Measurements from ENCODE around the gene CD244.

The CD244 gene

GRCh38 chr1:160821627-160822026, 41.1 kb downstream of the CD244 start:
- Histone ChIP-seq H3K4me3 (no peak overlapping the region), H3K27ac (no peak overlapping the region)

GRCh38 chr1:160819186-160819585, 43.5 kb downstream of the CD244 start:
- Histone ChIP-seq H3K27ac (no peak overlapping the region), H3K4me3 (no peak overlapping the region)

GRCh38 chr1:160818207-160818937, 44.3 kb downstream of the CD244 start:
- no peak overlapping the region for H3K4me3 ChIP-seq
- no peak overlapping the region for H3K27ac ChIP-seq

DNA sequence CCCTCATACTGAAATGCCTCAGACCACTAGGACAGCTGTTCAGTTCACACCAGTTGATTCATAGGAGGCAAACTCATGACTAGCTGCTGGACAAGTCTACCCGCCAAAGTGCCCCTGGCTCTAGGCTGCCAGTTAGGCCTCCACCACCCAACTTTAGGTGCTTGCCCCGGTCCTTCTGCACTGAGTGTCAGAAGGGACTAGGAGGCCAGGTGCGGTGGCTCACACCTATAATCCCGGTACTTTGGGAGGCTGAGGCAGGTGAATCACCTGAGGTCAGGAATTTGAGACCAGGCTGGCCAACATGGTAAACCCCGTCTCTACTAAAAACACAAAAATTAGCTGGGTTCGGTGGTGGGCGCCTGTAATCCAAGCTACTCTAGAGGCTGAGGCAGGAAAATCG, 47.8 kb downstream of the CD244 start:
- no peak overlapping the region for H3K27ac ChIP-seq
- H3K4me3 ChIP-seq: no peak overlapping the region

GRCh38 chr1:160814316-160814715, 48.4 kb downstream of the CD244 start:
- Histone ChIP-seq H3K27ac (no peak overlapping the region), H3K4me3 (no peak overlapping the region)

GRCh38 chr1:160813215-160813614, 49.5 kb downstream of the CD244 start:
- H3K4me3 ChIP-seq: no peak overlapping the region

GRCh38 chr1:160811147-160811546, 51.5 kb downstream of the CD244 start:
- Histone ChIP-seq H3K4me3 (no peak overlapping the region), H3K27ac (no peak overlapping the region)

More at GRCh38 chr1:160813215-160813614, 49.5 kb downstream of the CD244 start:
- no peak overlapping the region for H3K27ac ChIP-seq

- no peak overlapping the region for H3K4me3 ChIP-seq
- H3K27ac ChIP-seq: no peak overlapping the region
Observed at GRCh38 chr1:160810486-160810885, 52.2 kb downstream of the CD244 start.

GRCh38 chr1:160808289-160808688, 54.4 kb downstream of the CD244 start:
- no peak overlapping the region for H3K27ac ChIP-seq
- H3K4me3 ChIP-seq: no peak overlapping the region

DNA sequence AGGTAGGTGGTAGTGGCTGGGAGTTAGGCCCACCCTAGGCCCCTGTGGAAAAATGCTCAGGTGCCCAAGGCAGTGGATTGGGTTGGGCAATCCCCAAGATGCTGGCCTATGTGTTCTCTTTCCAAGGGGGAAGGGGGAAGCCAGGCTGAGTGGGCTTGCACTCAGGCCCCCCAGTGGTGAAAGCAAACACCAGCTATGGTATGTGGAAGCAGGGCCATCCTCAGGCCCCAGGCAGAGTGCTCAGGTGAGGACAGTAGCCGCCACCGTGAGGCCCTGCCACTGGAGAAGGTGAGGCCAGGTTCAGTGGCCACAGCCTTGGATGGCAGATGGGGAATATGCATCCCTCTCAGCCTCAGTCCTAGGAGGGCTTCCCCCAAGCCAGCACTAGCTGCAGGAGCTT, 54.9 kb downstream of the CD244 start:
- H3K4me3 ChIP-seq: no peak overlapping the region
- no peak overlapping the region for H3K27ac ChIP-seq

DNA sequence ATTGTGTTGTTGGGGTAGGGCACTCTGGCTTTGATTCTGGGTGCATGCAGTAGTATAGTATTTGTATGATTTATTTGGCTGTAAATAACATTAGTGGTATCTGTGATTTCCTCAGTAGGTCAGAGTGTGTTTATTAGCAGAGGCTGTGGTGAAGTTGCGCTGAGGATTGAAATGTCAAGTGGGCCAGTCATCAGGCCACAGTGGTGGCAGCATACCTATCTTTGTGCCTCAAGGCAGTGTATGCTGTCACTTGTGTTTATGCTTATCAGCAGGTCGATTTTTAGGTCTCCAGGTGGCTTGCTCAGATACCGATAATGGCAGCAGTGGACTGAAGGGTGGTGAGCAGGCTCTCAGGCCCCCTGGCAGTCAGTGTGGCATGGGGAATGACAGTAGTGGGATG, 55.4 kb downstream of the CD244 start:
- H3K4me3 ChIP-seq: no peak overlapping the region
- no peak overlapping the region for H3K27ac ChIP-seq

GRCh38 chr1:160806784-160807183, 55.9 kb downstream of the CD244 start:
- Histone ChIP-seq H3K27ac (no peak overlapping the region), H3K4me3 (no peak overlapping the region)

DNA sequence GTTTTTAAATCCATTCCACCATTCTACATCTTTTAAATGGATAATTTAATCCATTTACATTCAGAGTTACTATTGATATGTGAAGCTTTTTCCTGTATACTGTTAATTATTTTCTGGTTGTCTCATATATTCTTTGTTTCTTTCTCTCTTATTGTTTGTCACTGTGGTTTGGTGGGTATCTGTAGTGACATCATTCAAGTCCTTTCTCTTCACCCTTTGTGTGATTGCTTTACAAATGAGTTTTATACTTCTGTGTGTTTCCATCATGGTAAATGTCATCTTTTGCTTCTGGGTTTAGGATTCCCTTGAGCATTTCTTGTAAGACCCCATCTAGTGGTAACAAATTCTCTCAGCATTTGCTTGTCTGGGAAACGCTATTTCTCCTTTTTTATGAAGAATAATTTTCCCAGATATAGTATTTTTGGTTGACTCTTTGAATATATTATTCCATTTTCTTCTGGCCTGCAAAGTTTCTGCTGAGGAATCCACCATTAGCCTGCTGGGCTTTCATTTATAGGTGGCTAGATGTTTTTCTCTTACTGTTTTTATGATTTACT, 56.5 kb downstream of the CD244 start:
- H3K27ac ChIP-seq: no peak overlapping the region
- no peak overlapping the region for H3K4me3 ChIP-seq

GRCh38 chr1:160801836-160802580, 60.7 kb downstream of the CD244 start:
- Histone ChIP-seq H3K27ac (peak overlapping the region in 1 of 21 experiments; percentile 90), H3K4me3 (no peak overlapping the region)

GRCh38 chr1:160800645-160801408, 61.9 kb downstream of the CD244 start:
- peak overlapping the region in 1 of 7 experiments; percentile 8 for H3K4me3 ChIP-seq

DNA sequence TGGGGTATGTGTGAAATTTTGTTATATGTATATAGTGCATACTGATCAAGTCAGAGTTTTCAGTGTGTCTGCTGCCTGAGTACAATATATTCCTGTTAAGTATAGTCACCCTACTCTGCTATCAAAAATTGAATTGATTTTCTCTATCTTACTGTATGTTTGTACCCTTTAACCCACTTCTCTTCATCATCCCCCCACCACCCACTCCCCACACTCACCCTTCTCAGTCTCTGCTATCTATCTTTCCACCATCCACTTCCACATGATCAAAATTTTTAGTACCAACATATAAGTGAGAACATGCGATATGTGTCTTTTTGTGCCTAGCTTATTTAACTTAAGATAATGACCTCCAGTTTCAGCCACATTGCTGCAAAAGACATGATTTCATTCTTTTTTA, 62.5 kb downstream of the CD244 start:
- peak overlapping the region in 1 of 7 experiments; percentile 8 for H3K4me3 ChIP-seq
- H3K27ac ChIP-seq: peak overlapping the region in 2 of 21 experiments; percentile 9 to 90

More at GRCh38 chr1:160800645-160801408, 61.9 kb downstream of the CD244 start:
- H3K27ac ChIP-seq: peak overlapping the region in 2 of 21 experiments; percentile 9 to 90

GRCh38 chr1:160799641-160800040, 63.0 kb downstream of the CD244 start:
- H3K4me3 ChIP-seq: peak overlapping the region in 1 of 7 experiments; percentile 21
- peak overlapping the region in 1 of 21 experiments; percentile 90 for H3K27ac ChIP-seq

GRCh38 chr1:160798439-160798838, 64.2 kb downstream of the CD244 start:
- H3K4me3 ChIP-seq: no peak overlapping the region
- H3K27ac ChIP-seq: peak overlapping the region in 6 of 21 experiments; percentile 34 to 90 (median 54)

GRCh38 chr1:160797861-160798273, 64.8 kb downstream of the CD244 start:
- Histone ChIP-seq H3K27ac (peak overlapping the region in 6 of 21 experiments; percentile 34 to 90 (median 66)), H3K4me3 (peak overlapping the region in 2 of 7 experiments; percentile 10 to 29)

GRCh38 chr1:160797271-160797709, 65.4 kb downstream of the CD244 start:
- peak overlapping the region in 9 of 21 experiments; percentile 49 to 90 (median 67) for H3K27ac ChIP-seq
- H3K4me3 ChIP-seq: peak overlapping the region; percentile 6 to 35 (median 26)
